M059J (cell line): ENCODE data around the gene CCM2. TPM values are rescaled to one million over a fixed set of nuclear protein-coding genes. Genes with fewer than 3 reads are reported as not detected.
"Not testable (repeated sequence)": the region's sequence is repeated elsewhere in the genome, so short reads cannot be mapped to it uniquely, and the experiment has no call there.

Experiments used
- DNase-seq: peaks from one replicate; pipeline ENCODE4 v3.0.0-alpha.2; 2012; ENCODE audit warnings: low read depth
- total RNA-seq: library from RNA; depleted of rRNA; stranded (reverse); fragments of >200 nt; shearing (Covaris generic); gene quantifications from 2 replicates; pipeline ENCODE4 v1.2.3, GENCODE V29; 2014

The CCM2 gene
- total RNA-seq, 1 experiment from 2014 or later: 71.1 TPM

DNA sequence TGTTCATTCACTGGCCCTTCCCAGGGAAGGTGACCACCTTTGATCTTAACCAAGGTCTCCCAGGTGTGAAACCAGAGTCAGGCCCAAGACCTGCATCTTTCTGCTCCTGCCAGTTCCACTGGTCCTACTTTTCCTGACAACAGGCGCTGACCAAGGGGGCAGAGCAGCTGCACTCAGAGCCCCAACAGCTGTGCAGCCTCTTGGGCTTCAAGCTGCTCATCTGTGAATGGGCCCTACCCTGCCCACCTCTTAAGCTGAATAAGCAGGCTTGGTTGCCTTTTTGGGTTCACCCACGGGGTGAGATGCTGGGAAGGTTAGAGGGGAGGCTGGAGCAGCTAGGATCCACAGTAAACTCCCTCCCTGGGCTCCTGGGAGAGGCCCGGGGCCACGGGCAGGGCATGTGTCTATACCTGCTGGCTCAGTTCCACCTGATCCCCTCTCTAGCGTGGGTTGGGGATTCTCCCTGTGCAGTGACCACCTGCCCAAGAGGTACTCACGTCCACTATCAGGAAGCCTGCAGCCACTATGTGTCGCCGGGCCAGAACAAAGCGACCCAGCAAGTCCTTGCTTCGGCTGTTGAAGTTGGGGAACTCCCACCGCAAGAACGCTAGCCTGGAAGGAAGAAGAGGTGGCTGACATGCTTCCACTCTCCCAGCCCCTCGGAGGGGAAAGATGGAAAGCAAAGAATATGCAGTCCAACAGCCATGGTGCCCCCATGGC, 100.9 kb downstream of the CCM2 start:
- no peak for DNase-seq

DNA sequence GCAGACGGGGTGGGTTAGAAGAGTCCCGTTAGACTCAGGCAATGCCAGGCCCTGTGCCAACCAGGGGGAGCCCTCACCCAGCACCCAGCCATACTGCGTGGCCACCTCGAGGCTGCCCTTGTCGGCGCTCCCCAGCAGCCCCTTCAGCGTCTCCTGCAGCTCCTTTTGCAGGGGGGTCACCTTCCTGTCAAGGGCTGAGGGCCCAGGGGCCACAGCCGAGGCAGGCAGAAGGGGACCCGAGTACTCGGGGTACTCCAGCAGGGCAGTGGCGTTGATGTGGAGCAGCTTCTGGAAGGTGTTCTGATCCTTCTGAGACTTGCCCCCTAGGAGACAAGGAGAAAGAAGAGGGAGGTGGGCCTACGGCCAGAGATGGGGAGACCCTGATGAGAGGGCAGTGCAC, 101.7 kb downstream of the CCM2 start:
- DNase-seq: no peak

DNA sequence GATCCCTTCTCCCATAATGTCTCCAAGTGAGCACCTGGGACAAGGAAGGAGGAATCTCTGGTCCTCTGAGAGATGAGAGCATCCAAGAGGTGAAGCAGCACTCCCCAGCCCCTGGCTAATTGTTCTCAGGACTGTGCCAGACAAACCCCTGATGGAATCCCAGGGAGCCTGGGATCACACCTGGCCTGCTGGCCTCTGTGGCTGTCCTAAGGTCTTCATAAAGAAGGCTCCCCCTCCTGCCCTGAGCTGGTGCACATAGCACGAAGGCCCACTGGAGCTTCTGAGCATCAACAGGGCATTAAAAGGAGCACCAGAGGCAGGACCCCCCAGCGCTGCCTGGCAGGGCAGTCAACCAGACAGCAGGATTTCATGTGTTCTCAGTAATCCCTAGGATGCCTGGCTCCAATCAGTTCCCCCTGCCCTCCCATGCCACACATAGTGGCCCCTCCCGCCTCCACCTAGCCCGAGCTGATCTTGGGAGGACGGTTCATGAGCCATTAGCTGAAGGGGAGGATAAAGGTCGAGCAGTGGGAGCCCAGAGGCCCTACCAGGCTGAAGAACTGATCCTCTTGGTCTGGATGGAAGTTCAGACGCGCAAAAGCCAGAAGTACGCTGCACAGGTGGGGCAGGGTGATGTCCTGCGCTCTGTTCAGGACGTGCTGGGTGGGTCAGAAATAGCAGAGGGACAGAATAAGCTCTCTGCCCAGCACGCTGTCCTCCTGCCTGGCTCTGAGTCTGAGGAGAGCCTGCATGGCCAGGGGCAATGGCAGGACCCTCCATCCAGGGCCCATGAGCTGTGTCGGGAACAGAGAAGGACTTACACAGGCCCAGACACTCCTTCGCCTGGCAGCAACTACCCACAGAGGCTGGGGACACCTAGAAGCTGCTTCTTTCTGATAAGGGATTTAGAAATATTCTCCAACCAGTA, 103.0 kb downstream of the CCM2 start:
- DNase-seq: no peak

DNA sequence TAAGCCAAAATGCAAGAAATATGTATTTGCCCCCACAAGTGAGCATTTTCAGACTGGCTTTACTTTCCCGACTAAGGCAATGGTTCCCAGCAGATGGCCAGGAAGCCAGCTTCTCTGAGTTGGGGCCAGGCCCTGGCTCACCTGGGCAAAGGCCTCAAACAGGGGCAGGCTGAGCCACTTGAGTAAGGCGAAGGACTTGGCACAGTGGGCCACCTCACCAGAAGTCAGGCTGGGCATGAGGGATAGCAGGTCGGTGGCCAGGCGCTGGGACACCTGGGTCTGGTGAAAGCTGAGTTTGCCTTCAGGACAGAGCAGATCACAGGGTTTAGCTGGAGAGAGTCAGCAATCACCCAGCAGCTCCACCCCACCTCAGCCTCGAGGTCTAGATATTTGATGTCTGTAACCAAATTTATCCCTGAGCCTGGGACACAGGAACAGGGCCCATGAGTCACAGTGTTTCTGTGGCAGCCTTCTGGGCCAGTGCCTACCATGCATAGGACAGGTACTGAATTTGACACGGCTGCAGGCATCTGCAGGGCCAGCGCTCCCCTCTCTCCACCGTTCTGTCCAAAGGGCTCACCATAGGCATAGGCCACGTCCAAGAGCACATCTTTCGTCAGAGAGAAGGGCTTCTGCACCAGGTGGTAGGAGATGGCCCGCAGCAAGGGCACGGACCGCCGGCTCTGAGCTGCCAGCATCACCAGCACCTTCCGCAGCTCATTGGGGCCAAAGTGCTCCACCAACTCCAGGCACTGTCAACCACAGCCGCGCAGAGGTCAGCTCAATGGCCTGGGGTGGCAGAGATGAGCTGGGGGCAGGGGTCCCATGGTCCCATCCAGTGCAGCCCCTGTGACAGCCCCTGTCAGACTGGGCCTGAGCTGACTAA, 104.2 kb downstream of the CCM2 start:
- no peak for DNase-seq

DNA sequence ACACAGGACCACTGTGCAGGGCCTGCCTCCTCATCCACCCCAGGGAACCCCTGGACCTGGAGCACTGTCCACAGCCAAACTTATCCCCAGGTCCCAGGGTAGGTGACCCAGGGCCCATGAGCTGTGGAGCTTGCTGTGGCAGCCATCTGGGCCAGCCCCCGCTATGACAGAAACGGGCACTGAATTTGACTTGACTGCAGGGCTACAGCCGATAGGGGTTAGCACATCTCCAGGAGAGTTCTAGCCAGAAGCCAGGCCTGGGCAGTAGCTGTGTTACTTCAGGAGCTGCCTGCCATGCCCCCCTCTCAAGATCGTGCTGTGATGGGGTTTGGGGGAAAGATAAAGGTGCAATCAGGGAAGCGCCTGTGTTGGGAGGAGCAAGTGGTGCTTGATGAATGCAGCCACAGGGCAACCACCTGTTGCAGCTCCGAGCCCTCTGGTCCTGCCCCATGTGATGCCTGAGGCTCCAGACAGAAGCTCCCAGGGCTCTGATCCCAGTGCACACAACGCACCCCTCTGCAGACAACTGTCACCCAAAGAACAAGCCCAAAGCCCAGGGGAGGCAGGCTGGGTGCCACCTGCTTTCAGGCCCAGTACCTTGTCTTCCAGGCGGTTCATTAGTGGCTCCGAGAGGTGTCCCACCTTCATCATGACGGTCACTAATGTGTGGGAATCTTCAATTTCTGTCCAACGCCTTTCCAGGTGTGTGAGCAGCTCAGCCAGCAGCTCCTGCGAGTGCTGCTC, 105.0 kb downstream of the CCM2 start:
- DNase-seq: no peak

DNA sequence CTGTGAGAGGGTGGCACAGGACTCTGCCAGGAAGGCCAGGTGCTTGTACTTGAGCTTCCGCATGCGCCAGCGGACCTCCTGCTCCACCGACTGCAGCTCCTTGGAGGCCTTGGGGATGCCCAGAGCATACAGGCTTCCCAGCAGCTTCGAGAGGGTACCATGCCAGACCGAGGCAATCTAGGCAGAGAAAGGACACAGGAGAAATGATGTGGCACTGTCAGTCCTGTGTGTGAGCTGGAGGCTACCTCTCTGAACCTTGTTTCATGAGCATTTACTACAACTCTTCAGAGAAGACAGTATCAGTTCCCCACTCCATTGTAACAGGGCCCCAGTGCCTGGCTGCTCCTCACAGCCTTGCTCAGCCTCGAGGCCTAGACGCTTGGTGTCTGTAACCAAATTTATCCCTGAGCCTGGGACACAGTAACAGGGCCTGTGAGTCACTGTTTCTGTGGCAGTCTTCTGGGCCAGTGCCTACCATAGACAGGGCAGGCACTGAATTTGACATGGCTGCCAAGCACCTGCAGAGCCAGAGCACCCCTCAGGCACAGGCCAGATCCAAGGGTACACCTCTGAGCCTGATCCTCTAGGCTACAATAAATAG, 105.7 kb downstream of the CCM2 start:
- DNase-seq: no peak

DNA sequence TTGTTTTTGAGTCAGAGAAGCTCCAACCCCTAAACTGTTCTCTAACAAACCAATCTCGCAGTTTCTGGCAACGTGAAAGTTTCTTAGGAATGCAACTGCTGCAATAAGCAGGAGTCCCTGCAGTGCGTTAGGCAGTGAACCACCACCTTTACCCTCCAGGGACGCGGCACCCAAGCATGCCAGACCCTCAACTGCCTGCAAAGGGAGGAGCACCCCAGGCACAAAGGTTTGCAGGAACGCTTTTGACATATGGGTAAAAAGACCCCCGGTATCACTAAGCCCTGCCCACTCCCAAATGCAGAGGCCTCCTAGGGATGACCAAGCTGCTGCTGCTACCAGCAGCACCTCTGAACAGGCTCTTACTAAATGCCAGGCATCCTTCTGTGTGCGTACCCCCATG, 106.8 kb downstream of the CCM2 start:
- DNase-seq: no peak

DNA sequence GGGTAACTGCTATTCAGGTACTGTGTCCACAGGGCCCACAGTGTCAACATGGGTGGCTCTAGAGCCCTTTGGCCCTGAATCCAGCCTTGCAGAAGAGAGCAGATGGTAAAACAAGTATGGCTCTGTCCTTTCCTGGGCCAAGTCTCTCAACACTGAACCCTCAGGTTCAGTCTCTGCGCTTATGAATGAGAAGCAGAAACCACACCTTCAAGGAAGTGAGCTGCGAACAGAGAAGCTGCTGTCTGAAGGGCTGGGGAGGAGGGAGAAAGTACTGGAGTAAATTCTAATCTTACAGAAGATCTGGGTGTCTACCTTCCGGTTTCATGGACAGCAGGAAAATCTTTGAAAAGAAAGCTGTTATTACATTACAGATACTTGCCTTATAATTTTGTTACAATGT, 107.4 kb downstream of the CCM2 start:
- DNase-seq: no peak

DNA sequence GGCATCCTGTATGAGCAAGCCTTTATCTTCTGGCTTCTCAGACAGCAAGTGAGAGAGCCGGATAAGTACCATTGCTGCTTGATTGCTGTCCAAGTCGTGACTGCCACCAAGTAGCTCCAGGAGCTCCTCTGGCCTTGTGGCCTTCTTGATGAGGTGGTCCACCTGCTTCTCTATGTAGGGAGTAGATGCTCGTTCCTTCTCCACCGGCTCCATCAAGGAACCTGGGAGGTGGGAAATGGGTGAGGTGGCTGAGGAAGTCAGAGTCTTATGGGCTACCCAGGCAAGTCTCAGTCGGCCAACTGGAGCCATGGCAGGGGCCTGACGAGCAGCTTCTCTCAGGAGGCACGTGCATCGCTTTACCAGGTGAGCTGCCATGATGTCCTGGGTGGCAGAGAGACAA, 108.9 kb downstream of the CCM2 start:
- DNase-seq: no peak

DNA sequence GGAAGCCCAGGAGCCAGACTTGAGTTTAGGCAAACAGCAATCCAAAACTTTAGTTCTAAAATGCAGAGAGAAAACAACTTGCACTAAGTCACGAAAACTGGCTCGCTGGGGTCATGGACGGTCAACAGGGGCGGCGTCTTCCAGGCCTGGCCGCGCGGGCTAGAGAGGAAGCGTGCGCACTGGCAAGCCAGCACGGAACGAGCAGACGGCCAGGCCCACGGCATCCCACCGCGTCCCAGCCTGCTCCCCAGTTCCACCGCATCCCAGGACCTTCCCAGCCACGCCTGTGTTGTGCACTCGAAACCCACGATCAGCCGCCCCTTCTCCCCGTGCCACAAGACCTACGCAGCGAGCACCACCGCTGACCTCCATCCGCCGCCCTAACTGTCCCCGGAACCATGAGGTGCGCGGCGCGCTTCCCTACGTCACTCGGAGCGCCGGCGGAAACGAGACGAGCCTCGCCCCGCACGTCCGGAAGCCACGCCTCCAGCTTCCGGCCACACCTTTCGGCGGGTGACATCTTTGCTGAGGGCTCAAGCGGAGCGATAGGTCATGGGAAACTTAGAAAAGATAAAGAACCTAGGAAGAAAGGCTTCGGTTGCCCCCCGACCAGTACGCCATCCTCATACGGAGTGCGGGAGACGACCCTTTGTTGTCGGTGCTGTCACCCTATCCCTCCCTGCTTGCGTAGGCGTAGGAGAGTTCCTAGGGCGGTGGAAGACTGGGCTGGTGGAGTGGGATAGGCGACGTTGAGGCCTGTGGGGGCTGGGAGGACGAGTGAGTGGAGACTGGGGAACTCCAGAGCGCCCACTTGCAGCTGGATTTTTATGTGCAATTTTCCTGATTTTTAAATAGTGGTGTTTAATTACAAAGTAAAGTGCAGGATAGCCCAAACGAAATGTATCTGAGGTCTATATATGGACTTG, 111.6 kb downstream of the CCM2 start, which contains the start of gene TBRG4:
Gene TBRG4, minus strand, starts transcription at position 400 of the 926 bp plus-strand sequence. CDS start 2,460 bp downstream, outside the sequence.
- peak; percentile 94 for DNase-seq

DNA sequence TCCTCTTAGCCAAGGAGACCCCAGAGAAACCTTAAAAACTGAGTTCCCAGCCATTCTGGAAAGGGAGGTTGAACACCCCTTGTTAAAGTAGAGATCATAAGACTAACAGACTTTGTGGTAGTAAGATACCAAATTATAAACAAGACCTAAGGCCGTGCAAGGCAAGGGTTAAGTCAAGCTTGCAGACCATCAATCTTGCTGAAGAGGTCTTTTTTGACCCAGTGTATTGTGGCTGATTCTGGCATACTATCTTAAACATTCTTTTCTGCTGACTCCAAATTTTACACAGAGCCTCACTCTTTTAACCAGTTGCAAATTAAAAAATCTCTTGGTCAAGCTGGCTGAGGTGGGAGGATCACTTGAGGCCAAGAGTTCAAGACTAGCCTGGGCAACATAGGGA, 112.6 kb downstream of the CCM2 start:
- peak; percentile 37 for DNase-seq

DNA sequence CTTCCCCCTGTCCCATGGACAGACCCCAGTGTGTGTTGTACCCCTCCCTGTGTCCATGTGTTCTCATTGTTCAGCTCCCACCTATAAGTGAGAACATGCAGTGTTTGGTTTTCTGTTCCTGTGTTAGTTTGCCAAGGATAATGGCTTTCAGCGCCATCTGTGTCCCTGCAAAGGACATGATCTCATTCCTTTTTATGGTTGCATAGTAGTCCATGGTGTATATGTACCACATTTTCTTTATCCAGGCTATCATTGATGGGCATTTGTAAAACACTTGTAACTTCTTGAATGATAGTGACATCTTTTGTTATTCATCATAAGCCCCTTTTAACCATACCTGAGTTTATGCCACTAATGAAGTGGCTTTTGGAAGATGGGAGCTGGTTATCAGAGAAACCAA, 114.3 kb downstream of the CCM2 start:
- DNase-seq: not testable (repeated sequence)

DNA sequence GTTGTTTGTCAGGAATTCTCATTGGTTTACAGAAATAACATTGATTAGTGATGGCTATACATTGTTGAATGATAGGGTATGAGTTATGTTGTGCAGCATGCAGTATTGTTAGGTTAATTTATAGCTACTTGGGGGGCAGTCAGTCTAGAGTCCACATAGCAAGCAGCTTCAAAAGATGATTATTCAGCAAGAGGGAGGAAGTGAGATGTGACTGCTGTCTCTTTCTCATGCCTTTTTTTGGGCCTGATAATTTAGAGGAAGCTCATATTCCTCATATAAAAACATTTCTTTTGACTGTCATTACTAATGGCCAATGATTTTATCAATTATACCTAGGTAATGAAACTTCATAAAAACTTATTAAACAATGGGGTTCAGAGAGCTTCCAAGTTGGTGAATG, 114.9 kb downstream of the CCM2 start:
- DNase-seq: no peak

DNA sequence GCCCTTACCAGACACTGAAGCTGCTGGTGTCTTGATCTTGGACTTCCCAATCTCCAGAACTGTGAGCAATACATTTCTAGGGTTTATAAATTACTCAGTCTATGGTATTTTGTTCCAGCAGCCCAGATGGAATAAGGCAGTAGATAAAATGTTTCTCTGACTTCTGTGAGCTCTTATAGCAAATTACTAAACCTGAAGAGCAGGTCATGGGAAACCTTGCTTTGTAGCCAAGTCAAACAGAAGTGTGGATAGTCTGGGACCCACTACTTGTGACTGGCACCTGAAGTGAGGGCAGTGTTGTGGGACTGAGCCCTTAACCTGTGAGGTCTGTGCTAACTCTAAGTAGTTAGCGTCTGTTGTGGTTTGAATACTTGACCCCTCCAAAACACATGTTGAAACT, 116.0 kb downstream of the CCM2 start:
- DNase-seq: no peak

DNA sequence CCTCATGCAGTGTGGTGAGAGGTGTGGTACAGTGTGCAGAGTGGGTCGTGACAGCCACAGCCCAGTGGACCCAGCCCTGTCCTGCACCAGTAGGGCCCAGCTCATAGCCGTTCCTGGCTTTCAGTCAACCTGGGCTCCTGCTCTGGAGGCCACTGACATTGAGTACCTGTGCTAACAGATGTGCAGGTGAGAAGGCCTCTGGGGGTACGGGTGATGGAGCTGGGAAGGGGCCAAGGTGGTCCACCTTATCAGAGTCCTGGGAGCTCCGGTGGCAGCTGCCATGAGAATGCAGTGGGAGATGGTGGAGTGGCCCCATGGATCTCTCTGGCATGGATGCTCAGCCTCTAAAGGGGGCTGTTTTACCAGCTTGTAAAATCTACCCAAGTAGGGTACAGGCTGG, 117.6 kb downstream of the CCM2 start:
- no peak for DNase-seq

DNA sequence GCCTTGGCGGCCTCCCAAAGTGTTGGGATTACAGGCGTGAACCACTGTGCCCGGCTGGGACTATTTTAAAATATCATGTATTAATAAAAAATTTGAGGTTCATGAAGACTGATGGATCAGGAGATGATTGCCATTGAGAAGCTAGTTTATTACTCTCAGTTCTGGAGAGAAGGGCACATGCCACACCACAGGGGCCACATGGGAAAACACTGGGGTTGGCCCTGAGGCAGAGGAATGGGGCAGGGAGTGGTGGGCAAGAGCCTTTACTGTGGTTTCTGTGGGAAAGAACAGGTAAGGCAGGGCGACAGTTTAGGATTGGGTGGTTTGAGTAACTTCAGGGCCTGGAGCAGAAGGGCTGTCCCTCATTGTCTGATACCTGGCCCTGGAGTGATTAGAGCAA, 118.3 kb downstream of the CCM2 start:
- DNase-seq: no peak

DNA sequence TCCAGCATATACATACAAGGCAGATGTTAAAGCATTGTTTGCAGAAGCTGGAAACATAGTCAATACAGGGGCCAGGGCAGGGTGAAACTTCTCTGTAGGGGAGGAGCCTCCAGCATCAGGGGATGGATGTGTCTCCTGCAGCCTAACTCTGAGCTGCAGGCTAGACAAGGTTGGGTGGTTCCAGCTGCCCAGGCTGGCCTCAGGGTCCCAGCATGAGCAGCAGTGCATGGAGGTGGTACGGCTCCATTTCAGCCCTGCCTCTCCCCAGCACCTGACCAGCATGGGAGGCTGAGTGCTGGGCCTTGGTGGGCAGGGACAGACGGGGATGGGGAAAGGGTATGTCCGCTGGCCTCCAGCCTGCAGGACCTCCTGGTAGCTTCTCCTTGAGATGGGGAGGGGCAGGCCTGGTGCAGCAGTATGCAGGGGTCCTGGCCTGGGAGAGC, 118.9 kb downstream of the CCM2 start:
- DNase-seq: no peak

DNA sequence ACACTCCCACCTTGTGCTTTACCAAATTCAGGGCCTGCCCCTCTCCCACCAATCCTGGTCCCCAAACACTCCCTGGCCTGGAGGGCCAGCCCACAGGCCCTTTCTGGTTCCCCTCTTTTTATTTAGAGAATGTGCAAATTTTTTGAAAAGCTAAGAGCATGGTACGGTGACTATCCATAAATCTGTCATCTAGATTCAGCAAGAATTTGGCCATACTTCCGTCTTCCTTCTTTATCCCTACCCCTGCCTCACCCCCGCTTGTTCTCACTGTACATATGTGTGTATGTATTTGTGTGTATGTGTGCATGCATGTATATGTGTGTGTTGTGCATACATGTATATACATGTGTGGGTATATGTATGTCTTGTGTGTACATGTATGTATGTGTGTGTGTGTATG, 119.5 kb downstream of the CCM2 start:
- DNase-seq: no peak

DNA sequence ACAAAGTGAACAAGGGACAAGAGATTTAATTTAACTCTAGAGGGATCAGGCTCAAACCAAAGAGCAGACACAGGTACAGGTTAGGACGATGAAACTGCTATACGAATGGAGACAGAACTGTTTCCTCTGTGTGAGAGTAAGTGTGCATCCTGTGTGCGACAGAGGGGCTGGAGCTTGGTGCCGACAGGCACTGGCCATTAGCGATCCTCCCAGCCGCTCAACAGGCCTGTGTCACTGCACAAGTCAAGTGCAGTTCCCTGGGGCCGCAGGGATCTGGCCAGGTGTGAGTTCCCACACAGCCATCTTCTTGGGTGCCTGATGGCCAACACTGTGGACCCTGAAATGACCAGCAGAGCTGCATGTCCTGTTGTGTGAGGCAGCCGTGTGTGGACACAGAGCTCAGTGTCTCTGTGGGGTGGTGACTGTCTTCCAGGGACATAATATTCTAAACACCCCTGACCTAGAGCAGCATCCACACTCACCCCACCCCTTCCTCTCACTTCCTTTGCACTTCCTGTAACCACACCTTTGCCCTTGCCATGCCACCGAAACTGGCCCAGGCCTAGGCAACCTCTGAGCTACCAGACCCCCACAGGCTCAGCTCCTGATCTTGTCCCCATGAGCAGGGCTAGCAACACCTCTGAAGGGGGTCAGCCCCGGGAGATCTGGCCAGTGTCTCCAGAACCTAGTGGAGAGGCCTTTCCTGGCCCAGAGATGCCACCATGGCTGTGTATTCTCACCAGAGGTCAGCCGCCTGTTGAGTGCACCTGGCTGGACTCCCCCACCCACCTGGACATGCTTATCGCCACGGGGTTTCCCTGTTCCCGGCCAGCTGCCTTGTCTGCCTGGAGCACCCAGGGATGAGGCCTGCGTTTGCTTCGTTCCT, 123.2 kb downstream of the CCM2 start:
- no peak for DNase-seq
